Endothelial cell of umbilical vein (primary cell): Measurements from ENCODE around the gene CLPSL2. TPM values are rescaled to one million over a fixed set of nuclear protein-coding genes. Genes with fewer than 3 reads are reported as not detected.

Source experiments
- BruUV-seq: library from RNA; stranded (reverse); fragments of 400-500 nt; replicated peaks from 2 replicates; lab custom pipeline; 2021; lab: Mats Ljungman, UMichigan
- CTCF ChIA-PET: fragments of 300-600, 350-600 bp; sonication (Branson Sonifier 250); formaldehyde crosslinking; loops from one replicate; lab custom pipeline; 2021; ENCODE audit warnings: antibody characterized with exemption, inconsistent platforms; lab: Charles Lee
- POLR2A ChIA-PET: fragments of 300-600, 350-600 bp; sonication (Branson Sonifier 250); formaldehyde crosslinking; loops from one replicate; lab custom pipeline; 2021; ENCODE audit warnings: antibody characterized with exemption, inconsistent platforms; lab: Charles Lee
- DNase-seq: peaks from one replicate; pipeline ENCODE4 v3.0.0-alpha.2; 2011; ENCODE audit warnings: low read depth, low spot score
- FAIRE-seq: peaks from 2 replicates; lab custom pipeline; 2011; peaks lifted over from hg19 to GRCh38; lab: Jason Lieb, UNC
- H2AFZ ChIP-seq: 2 replicates; pipeline ENCODE4 v1.6.0; 2012; ENCODE audit warnings: low read depth, low read length, control low read depth, inconsistent platforms
- H3K27ac ChIP-seq: 2 replicates; pipeline ENCODE4 v1.5.1; 2011; ENCODE audit warnings: low read depth, mild to moderate bottlenecking, control low read depth, low read length, moderate library complexity; ENCODE audit not compliant: insufficient read depth
- H3K27me3 ChIP-seq, 2 experiments: 2 replicates each; pipeline versions ENCODE4 v1.6.0 to v1.6.1; 2011; ENCODE audit warnings: low read length in 2 of 2, mixed read lengths in 1 of 2; ENCODE audit not compliant: control insufficient read depth in 2 of 2, insufficient read depth in 2 of 2
- H3K36me3 ChIP-seq, 2 experiments: 2 replicates in 1 of 2; 3 replicates in 1 of 2; pipeline ENCODE4 v1.5.1; 2011; ENCODE audit warnings: low read length in 2 of 2, mild to moderate bottlenecking in 1 of 2, moderate library complexity in 1 of 2; ENCODE audit not compliant: control insufficient read depth in 2 of 2, insufficient read depth in 2 of 2; ENCODE audit errors: extremely low read depth in 1 of 2
- H3K4me1 ChIP-seq: 3 replicates; pipeline ENCODE4 v1.5.1; 2011; ENCODE audit warnings: mild to moderate bottlenecking, low read length; ENCODE audit not compliant: control insufficient read depth, insufficient read depth; ENCODE audit errors: extremely low read depth
- H3K4me2 ChIP-seq: 2 replicates; pipeline ENCODE4 v1.6.1; 2011; ENCODE audit warnings: low read length, control low read depth, mixed read lengths; ENCODE audit not compliant: insufficient read depth
- H3K4me3 ChIP-seq, 3 experiments: fragments of 200-600 bp in 1 of 3; sonication (generic), shearing (Covaris generic) in 1 of 3; replicated peaks in 1 of 3; 2 replicates each; pipeline ENCODE4 v1.5.1; 2011 to 2016; ENCODE audit warnings: control low read depth in 3 of 3, low read length in 3 of 3, mild to moderate bottlenecking in 2 of 3, inconsistent platforms in 1 of 3, low read depth in 1 of 3, moderate library complexity in 1 of 3; ENCODE audit not compliant: insufficient read depth in 1 of 3
- H3K79me2 ChIP-seq: 2 replicates; pipeline ENCODE4 v1.6.0; 2012; ENCODE audit warnings: low read length, inconsistent platforms; ENCODE audit not compliant: control insufficient read depth, insufficient read depth
- H3K9ac ChIP-seq: replicated peaks from 2 replicates; pipeline ENCODE3; 2011; ENCODE audit warnings: low read length, control low read depth; ENCODE audit not compliant: insufficient read depth; ENCODE audit errors: extremely low read depth
- H3K9me1 ChIP-seq: replicated peaks from 3 replicates; pipeline ENCODE4 v1.6.0; 2011; ENCODE audit warnings: mild to moderate bottlenecking, low read length; ENCODE audit not compliant: control insufficient read depth, insufficient read depth; ENCODE audit errors: extremely low read depth
- H3K9me3 ChIP-seq: replicated peaks from 2 replicates; pipeline ENCODE4 v1.5.1; 2012; ENCODE audit warnings: low read length, inconsistent platforms; ENCODE audit not compliant: control insufficient read depth, insufficient read depth
- H4K20me1 ChIP-seq: replicated peaks from 2 replicates; pipeline ENCODE3; 2011; ENCODE audit warnings: mild to moderate bottlenecking, low read length; ENCODE audit not compliant: control insufficient read depth, insufficient read depth; ENCODE audit errors: extremely low read depth
- CTCF ChIP-seq, 2 donors: IDR thresholded peaks; 1 replicate in 1 of 2; 2 replicates in 1 of 2; pipeline ENCODE4 v1.5.1; 2011; ENCODE audit warnings: low read length in 2 of 2, mild to moderate bottlenecking in 2 of 2, moderate library complexity in 2 of 2, control low read depth in 1 of 2, inconsistent platforms in 1 of 2, low read depth in 1 of 2; ENCODE audit not compliant: insufficient read depth in 1 of 2; ENCODE audit errors: extremely low read depth in 1 of 2
- EZH2 ChIP-seq: IDR thresholded peaks from 2 replicates; pipeline ENCODE4 v1.6.1; 2012; ENCODE audit warnings: borderline replicate concordance, low read depth, mild to moderate bottlenecking, moderate library complexity, low read length, inconsistent platforms; ENCODE audit not compliant: severe bottlenecking
- FOS ChIP-seq: IDR thresholded peaks from 2 replicates; pipeline ENCODE4 v1.6.1; 2011; ENCODE audit warnings: mild to moderate bottlenecking, low read length, moderate library complexity, borderline replicate concordance; ENCODE audit not compliant: insufficient read depth
- GATA2 ChIP-seq: IDR thresholded peaks from 2 replicates; pipeline ENCODE4 v1.7.0; 2011; ENCODE audit warnings: low read depth, mild to moderate bottlenecking, moderate library complexity, mixed read lengths, low read length; ENCODE audit not compliant: insufficient read length, insufficient read depth
- JUN ChIP-seq: IDR thresholded peaks from 2 replicates; pipeline ENCODE4 v1.6.1; 2011; ENCODE audit warnings: borderline replicate concordance, low read depth; ENCODE audit not compliant: insufficient read length, insufficient read depth
- MAX ChIP-seq: IDR thresholded peaks from 2 replicates; pipeline ENCODE4 v1.6.1; 2011; ENCODE audit not compliant: insufficient read depth, insufficient read length
- MYC ChIP-seq: IDR thresholded peaks from one replicate; pipeline ENCODE4 v1.6.1; 2011; ENCODE audit warnings: mild to moderate bottlenecking, low read depth, low read length
- POLR2A ChIP-seq: IDR thresholded peaks from 2 replicates; pipeline ENCODE4 v1.6.1; 2012; ENCODE audit warnings: low read depth, mild to moderate bottlenecking, control low read depth, low read length
- POLR2AphosphoS5 ChIP-seq: IDR thresholded peaks from 2 replicates; pipeline ENCODE4 v1.6.1; 2012; ENCODE audit warnings: low read depth, mild to moderate bottlenecking, control low read depth, low read length, moderate library complexity; ENCODE audit not compliant: insufficient read depth
- dilution Hi-C: fragments of 300-500 bp; cut with MboI; formaldehyde crosslinking; loops from one replicate; pipeline ENCODE4 v1.15.0; 2019; ENCODE audit warnings: low sequenced_read_pairs; ENCODE audit not compliant: extremely low pct_ligation_motif_present
- intact Hi-C: fragments of 100-400 bp; cut with micrococcal nuclease; formaldehyde crosslinking; loops from one replicate; pipeline ENCODE4 v1.10.0; 2022
- polyA plus RNA-seq, 4 experiments: library from polyadenylated mRNA; depleted of rRNA in 3 of 4; stranded (reverse) in 3 of 4; unstranded in 1 of 4; fragments of >200 nt; gene quantifications; 2 replicates each; pipeline versions ENCODE4 v1.2.1 to v1.2.3, GENCODE V29; 2011 to 2012; ENCODE audit warnings: missing spikeins in 1 of 4
- total RNA-seq: library from RNA; stranded (reverse); gene quantifications from 2 replicates; pipeline ENCODE4 v1.2.3, GENCODE V29; 2021

Gene CLPSL2
- total and polyA plus RNA-seq, 2 donors (not counting 3 experiments of a cell fraction or from before 2014, with no cell fraction given), result not detected

GRCh38 chr6:35782424-35782823, 6.0 kb downstream of the CLPSL2 start:
- no peak for DNase-seq
- no peak for TF ChIP-seq MAX
- no peak for TF ChIP-seq EZH2
- TF ChIP-seq JUN, result no peak
- no peak for TF ChIP-seq MYC
- no peak for TF ChIP-seq FOS
- TF ChIP-seq POLR2A, result no peak
- no peak for TF ChIP-seq POLR2AphosphoS5
- no peaks in the 10 kb centered on the region for H3K36me3 ChIP-seq
- no TSS peak for BruUV-seq
- no peak overlapping the region for H2AFZ ChIP-seq
- ChIA-PET POLR2A (no interaction called here), CTCF (no interaction called here)
- H3K4me3 ChIP-seq, result no peak overlapping the region
- no peak overlapping the region for H3K27ac ChIP-seq
- H3K79me2 ChIP-seq, result no peaks in the 10 kb centered on the region
- peaks cover 12 to 14% of the 10 kb centered on the region in 2 experiments for H3K27me3 ChIP-seq
- H3K9ac ChIP-seq, result no peak overlapping the region
- H3K9me3 ChIP-seq, result no peaks in the 10 kb centered on the region
- dilution Hi-C loops, result no loop called here
- intact Hi-C loops, result no loop called here
- no peak overlapping the region for H3K4me2 ChIP-seq
- H4K20me1 ChIP-seq, result no peaks in the 10 kb centered on the region
- no peaks in the 10 kb centered on the region for H3K4me1 ChIP-seq
- FAIRE-seq, result no peak
- no peaks in the 10 kb centered on the region for H3K9me1 ChIP-seq

GRCh38 chr6:35784200-35784599, 7.8 kb downstream of the CLPSL2 start:
- Histone ChIP-seq H3K27ac (no peak overlapping the region), H3K9ac (no peak overlapping the region), H3K4me2 (no peak overlapping the region), H3K27me3 (peaks cover 20 to 23% of the 10 kb centered on the region in 2 experiments), H3K79me2 (no peaks in the 10 kb centered on the region), H3K9me1 (no peaks in the 10 kb centered on the region), H4K20me1 (no peaks in the 10 kb centered on the region), H2AFZ (no peak overlapping the region), H3K9me3 (no peaks in the 10 kb centered on the region), H3K36me3 (no peaks in the 10 kb centered on the region), H3K4me1 (no peaks in the 10 kb centered on the region), H3K4me3 (no peak overlapping the region)
- BruUV-seq, result no TSS peak
- CTCF ChIA-PET, result interaction anchor here (0.7 kb wide), 1 partner anchor 47 kb away, joined by 3 read pairs; the partner anchor contains the start of gene ARMC12
- intact Hi-C loops (no loop called here), dilution Hi-C loops (no loop called here)
- DNase-seq, result no peak
- no peak for FAIRE-seq
- POLR2A ChIA-PET, result no interaction called here
- TF ChIP-seq GATA2 (no peak), POLR2A (no peak), POLR2AphosphoS5 (no peak), FOS (no peak), CTCF (IDR thresholded peaks at IDR 0.05; ENCODE audit: extremely low read depth in 1 of 2, insufficient read depth in 1 of 2, low read depth in 1 of 2, low read length in 2 of 2) (no peak), EZH2 (no peak), MAX (no peak), JUN (no peak), MYC (no peak)
